GM19351 (cell line): ENCODE results near the gene UACA.
"Not testable (repeated sequence)": the region's sequence is repeated elsewhere in the genome, so short reads cannot be mapped to it uniquely, and the experiment has no call there.

Experiments
- ATAC-seq: cut with Tn5 transposase; IDR thresholded peaks from one replicate; pipeline ENCODE4 v1.9.1; 2021; ENCODE audit warnings: mild to moderate bottlenecking, moderate library complexity; ENCODE audit not compliant: unreplicated experiment

Gene UACA

DNA sequence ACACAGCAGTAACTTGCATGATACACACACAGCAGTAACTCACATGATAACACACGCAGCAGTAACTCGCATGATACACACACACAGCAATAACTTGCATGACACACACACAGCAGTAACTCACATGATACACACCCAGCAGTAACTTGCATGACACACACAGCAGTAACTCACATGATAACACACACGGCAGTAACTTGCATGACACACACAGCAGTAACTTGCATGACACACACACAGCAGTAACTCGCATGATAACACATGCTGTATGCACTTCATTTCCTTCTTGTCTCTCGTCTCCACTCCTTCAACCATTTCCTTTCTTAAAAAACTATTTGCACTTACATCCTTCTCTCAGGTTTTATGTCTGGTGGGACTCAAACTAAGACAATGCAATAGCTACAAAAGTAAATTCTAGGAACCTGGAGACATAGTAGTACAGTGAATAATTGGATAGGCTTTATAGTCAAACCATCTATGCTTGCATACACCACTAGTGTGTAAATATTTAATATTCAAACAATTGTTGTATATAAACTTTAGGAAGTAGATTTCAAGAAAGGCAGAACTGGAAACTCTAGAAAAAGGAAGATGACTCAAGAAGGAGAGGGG lies 130.8 kb downstream of the UACA start:
- ATAC-seq = no peak

DNA sequence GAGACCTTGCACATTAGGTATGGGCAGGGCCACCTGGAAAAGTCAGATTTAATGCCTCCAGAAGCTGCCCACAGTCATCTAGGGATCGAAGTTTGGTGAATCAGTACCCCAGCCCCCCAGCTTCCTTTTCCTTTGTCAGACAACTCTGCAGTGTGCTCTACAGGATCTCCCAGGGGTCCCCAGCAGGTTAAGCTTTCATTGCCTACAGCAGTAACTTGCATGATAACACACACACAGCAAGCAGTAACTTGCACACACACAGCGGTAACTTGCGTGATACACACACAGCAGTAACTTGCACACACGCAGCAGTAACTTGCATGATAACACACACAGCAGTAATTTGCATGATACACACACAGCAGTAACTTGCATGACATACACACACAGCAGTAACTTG lies 131.3 kb downstream of the UACA start:
- no peak for ATAC-seq

DNA sequence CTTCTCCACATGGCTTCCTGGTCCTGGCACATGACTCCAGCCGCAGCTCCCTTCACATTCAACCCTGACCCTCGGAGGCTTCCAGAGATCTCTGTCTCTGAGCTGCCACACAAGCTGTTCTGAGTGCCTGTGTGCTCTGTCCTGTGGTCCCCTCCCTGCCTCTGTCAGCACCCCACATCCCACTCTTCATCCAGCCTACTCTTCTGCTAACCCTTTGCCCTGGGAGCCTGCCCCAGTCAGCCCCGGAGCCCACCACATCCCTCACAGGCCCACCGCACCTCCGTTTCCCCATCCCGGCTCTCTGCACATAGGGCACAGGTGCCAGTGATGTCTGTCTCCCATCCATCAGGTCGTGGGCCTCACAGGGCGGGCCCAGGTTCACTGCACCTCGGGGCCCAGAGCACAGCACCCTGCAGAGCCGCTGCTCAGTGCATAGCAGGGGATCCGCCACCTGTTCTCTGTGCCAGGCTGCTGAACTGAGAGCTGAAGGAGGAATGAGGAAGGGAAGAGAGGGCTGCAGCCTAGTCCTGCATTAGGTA lies 133.6 kb downstream of the UACA start:
- ATAC-seq = no peak

DNA sequence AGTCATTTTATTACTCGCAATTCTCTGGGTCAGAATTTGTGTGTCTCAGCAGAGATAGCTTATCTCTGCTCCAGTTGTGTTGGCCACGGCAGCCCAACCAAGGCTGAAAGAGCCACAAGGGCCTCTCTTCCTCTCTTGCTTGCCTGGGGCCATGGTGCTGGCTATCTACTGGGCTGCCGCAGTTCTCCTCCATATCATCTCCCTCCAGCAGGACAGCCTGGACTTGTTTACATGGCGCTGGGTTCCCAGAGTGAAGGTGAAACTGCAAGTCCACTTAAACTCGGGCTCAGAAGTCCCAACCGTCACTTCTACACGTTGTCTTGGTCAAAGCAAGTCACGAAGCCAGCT lies 134.8 kb downstream of the UACA start:
- no peak for ATAC-seq

DNA sequence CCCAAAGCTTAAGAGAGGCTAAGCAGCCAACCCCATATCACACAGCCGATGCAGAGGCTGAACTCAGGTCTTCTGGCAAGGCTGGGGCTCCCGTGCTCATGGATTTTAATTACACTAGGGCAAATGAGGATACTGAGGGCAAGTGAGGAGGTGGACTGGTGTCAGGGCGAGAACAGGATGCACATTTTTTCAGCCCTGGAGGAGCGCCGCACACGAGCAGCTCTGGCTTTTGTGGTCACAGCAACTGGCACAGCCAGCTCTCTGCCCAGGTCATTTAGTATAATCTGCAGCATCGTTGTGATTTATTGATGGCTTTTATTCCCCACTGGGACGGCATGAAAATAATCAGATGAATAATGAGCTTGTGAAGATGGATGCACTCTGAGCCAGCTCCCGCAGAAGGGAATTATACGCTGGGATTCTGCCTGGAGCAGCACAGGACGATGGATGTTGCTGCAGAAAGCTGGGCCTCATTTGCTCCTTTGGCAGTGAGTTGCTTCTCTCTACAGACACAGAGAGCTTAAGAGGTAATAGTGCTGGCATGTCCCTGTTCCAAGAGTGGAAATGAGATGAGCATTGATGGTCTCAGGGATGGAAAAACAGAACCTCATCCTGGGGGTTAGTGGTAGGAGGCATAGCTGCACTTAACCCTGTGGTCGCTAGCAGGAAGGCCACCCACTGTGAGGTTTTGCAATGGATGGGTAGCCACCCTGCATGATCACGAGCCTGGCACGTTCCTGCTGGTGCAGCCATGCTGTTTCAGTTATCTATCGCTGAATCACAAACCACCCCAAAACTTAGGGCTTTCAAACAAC lies 135.4 kb downstream of the UACA start:
- no peak for ATAC-seq

DNA sequence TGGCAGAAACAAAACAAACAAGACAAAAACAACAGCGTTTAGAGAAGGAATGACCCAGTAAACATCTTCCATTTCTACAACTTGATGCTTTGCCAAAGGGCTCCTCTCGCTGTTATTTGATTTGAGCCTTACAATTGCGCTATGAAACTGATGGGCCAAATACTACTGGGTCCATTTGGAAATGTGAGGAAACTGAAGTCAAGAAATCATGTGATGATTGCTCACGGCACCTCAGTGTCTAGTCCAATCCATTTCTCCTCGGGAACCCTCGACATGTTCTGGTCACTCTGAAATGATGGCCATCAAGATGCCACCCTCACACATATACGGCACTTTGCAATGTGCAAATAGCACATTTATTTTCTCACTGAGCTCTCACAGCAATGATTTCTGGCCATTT lies 136.0 kb downstream of the UACA start:
- no peak for ATAC-seq

DNA sequence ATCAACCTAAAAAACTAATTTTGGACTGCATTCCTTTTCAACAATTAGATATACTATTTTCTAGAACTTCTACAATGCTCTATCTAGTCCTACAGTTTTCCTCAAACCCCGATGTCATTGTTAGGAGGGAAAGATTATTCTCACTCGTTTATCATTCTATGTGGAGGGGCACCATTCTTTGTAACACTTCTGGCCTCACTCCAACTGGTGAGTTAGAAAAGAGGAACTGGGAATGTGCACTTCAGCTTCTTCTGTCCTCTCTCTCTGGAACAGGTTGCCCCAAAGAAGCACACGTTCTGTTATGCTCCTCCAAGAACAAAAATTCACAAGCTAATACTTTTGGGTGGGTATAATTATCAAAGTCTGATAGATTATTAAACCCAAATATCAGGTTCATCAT lies 137.9 kb downstream of the UACA start:
- ATAC-seq = no peak

DNA sequence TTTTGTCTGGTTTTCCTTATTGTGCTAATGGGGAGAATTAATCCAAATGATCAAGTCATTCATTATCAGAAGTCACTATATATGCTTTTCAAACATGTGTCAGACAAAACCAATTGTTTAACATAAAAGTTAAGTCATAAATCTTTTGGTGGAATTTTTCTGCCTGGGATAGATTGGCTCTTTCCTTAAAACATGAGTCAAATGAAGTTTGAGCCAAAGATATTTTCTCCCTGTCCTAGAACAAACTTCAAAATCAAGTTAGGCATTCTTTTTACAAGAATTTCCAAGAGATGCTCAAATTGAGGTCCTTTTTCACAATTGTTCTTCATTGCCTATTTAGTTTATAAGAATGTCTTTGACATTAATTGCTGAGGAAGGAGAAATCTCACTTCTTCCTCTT lies 138.3 kb downstream of the UACA start:
- no peak for ATAC-seq

DNA sequence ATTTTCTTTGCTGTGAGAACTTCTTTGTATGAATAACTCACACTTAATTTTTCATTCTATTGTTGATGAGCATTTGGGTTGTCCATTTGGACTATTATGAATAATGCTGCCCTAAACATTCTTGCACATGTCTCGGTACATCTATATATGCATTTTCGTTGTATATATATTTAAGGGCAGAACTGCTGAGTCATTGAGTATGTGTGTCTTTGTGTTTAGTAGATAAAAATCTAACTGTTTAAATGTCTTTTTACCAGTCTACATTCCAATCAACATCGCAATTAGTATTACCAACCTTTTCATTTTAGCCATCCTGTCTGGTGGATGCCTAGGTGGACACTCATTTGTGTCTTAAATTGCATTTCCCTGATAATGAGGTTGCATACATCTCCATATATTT lies 144.4 kb downstream of the UACA start:
- ATAC-seq = no peak

DNA sequence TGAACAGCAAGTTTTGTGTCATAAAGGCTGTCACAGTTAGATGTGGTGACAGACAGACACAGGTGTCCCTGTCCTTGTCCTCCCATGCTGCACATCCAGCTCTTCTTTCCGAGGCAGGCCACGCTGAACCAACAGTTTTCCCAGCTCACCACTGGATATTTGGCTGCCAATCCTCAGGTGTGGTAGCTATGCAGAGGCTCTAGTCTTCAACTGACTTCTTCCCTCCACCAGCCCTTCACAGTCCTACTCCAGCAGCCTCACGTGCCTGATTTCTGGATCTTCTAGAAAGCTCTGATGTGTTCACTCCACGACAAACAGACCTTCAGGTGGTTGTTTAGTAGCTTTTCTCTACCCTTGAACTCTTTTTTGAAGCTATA lies 145.5 kb downstream of the UACA start:
- no peak for ATAC-seq

DNA sequence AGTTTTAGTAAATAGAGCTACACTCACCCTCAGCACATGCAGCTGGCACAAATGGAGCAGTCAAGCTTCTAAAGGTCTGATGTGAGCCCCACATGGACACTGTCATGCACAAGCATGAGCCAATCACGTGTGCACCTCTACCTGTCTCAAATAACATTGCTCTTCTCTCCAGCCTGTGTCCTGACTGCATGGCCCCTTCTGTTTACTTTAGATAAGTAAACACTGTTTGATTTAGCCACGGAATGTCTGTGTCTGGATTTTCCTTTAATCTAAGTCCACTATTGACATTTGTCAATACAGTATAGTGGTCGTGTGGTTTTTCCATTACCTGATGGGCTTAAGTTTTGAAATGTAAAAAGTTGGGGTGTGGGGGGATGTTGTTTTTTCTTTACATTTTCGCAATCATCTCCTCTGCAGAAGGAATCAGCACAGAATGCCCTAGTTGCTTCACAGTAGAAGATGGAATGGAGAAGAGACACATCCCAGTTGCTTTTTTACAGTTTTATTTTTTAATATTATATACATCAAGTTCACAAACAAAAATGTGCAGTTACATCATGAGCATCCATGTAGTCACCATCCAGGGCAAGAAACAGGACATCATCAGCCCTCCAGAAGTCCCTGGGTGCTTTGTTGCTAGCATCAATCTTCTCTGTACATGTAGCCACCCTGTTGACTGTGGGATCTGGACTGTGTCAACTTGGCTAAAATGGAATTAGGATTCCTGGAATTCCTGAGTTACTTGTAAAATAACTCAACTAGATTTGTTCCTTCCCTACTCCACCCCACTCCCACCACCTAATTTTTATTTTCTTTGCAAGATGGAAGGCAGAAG lies 146.1 kb downstream of the UACA start:
- ATAC-seq = no peak

DNA sequence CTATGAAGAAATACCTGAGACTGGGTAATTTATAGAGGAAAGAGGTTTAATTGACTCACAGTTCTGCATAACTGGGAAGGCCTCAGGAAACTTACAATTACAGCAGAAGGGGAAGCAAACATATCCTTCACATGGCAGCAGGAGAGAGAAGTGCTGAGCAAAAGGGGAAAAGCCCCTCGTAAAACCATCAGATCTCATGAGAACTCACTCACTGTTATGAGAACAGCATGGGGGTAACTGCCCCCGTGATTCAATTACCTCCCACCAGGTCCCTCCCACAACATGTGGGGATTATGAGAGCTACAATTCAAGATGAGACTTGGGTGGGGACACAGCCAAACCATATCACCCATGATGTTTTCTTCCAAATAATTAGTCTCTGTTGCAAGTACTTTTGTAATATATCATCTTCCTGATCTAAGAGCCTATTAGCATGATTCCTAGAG lies 147.0 kb downstream of the UACA start:
- ATAC-seq = not testable (repeated sequence)

DNA sequence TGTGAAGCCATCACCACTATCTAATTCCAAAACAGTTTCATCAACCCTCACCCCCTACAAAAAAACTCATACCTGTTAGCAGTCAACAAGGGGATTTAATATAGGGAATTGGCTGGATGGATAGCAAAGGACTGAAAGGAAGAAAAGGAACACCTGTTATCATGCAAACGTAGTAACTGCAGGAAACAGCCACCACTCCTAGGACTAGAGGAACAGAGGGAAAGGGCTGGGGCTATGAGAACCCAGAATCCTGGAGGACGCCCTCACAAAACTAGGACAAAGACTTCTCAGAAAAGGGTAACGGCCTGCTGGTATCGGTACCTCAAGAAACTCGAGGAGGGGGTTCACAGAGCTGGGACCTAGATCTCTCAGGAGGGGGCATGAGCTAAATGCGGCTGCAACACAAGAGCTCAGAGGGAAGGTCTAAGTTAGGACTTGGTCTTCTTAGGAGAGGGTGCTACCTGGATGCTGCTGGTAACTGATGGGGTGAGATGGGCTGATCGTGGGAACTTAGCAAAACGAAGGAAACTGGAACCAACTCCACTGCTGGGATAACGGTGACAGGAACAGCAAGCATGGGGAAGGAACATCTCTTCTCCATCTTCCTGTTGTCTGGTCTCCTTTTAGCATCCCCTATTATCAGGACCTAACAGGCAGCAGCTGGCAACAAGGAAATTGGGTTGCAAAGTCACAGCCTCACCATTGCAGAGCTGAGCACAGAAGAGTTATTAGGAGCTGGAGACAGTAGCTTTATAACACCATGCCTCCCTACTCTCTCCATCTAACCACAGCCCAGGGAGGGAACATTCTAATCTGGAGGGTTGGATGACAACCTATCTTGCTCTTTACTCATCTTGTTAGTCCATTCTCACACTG lies 147.7 kb downstream of the UACA start:
- no peak for ATAC-seq

DNA sequence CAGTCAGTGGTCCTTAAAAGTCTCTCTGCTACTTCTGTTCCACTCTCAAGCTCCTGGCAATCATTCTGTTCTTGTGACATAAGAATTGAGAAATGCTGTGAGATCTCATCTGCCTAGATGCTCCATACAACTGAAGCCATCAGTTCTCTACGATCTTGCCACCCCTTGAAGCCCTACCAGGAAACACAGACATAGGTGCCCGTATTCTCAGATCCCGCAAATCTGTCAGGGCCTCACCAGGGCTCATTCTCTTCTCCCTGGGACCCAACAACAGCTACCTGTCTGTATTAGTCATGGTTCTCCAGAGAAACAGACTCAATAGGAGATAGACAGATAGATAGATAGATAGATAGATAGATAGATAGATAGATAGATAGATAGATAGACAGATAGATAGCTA lies 149.1 kb downstream of the UACA start:
- ATAC-seq = no peak

DNA sequence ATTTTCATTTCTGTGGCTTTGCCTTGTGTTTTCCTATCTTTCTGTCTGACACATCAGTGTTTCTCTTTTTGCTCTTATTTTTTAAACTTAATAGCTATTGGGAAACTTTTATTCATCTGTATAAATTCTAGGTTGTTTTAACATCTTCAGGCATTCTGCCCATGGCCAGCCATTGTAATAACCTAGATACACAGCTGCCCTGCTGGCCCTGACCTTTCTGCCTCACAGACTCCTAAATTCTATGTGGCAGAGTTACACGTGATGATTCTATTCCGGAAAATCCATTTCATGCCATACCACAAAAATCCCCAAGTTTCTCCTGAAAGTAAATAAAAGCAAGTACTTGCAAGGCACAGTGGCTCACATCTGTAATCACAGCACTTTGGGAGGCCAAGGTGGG lies 150.1 kb downstream of the UACA start:
- ATAC-seq = no peak

DNA sequence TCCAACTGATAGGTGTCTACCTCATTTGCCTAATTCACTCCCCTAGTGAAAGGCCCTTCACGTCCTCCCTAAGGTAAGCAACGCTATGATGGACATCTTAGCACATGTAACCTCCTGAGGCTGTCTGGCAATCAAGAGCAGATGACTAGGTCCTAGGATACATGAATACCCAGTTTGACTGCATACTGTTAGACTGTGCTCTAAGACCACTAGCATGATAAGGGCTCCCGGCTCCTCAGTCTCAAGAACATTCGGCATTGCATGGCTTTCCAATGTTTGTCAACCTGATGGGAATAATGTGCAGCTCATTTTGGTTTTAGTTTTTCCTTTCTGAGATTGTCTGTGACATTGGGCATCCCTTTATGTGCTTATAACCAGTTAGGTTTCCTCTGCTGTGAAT lies 152.1 kb downstream of the UACA start:
- ATAC-seq = no peak

DNA sequence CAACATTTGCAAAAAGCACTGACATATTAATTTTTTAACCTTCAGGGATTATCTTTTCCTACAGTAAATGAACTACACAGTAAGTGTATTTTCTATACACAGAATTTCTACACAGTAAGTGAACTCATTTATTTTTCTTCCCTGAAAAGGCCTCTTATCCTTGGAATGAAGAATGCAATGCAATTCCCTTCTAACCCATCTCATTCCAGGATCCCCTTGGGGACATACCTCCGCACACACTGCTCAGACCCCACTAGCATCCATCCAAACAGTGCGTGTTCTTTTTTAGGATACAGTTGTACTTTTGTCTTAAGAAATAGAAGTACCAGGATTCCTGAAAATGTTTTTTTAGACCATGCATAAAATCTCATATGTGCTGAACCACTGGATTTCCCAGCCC lies 152.8 kb downstream of the UACA start:
- ATAC-seq = no peak

DNA sequence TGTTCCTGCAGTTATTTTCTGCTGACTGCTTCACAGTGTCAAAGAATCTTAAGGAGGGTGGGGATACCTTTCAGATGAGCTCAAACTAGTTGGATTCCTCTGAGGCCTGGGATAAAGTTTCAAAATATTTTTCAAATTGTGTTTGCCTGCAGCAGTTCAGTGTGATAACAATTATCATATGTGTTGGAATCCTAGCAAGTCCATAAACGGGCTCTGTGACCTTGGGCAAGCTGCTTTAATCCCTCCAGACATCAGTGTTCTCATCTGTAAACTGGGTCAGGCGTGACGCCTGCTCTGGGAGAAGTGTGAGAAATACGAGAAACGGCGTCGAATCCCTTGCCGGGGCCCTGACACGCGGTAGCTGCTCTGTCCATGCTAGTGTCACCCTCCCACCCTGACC lies 153.5 kb downstream of the UACA start:
- ATAC-seq = no peak

DNA sequence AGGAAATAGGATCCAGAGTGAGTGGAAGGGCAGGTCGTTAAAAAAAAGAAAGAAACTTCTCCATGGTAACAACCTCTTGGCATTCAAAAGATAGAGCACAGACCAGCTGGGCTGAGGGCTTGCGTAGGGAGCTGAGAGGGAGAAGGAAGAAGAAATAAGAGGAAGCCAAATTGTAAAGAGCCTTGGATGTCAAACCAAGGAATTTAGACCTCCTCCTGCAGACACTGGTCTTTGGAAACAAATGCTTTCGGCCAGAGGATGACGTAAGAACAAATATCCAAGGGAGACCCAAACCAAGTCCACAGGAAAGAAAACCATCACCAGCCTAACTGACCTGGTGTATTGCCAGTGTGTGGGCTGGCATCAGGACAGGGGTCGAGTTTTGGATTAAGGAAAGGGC lies 155.2 kb downstream of the UACA start:
- no peak for ATAC-seq

DNA sequence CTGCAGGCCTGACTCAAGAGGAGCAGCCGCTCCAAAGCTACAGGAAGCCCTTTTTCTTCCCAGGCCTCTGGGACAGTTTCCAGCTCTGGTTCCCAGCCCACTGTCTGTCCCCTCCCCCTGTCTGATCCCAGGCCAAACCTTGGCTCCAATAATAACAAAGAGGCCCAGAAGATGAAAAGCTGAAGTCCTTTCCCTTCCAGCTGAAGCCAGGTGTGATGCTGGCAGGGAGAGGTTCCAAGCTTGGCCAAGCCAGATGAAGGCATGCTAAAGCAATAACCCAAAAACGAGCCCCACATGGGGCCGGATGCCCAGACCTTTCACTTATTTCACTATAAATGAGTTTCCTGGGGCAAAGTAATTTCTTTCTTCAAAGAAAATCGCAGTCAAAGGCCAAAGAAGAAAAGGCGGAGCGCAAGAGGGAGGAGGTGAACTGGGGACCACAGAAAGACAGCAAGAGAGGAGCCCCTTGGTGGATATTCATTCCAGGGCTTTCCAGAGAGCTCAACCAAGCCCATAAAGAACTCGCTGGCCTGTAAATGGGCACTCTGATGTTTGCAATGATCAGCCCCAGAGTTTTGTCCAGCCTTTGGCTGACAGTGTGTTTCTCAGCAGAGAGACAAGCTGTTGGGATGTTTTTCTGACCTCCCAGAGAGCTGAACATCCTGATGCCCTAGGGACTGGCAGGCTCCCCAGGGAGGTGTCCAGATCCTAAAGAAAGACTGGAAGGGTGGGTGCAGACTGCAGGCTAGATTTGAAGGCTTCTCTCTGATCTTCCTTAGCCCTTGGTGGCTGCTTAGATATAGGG lies 157.6 kb downstream of the UACA start:
- ATAC-seq = no peak
